HepG2 (cell line): Measurements from ENCODE around the gene TRIM25. TPM values are rescaled to one million over a fixed set of nuclear protein-coding genes. Genes with fewer than 3 reads are reported as not detected.

Experiments used
- AHR ChIP-seq: IDR thresholded peaks from 2 replicates; pipeline ENCODE4 v1.6.1; 2018; ENCODE audit warnings: missing genetic modification reagents, missing compliant biosample characterization
- BHLHE40 ChIP-seq: IDR thresholded peaks from 2 replicates; pipeline ENCODE4 v1.6.1; 2011; ENCODE audit warnings: low read length, improper control_type of control experiment
- CHD4 ChIP-seq: fragments of 200-600 bp; sonication (generic); IDR thresholded peaks from 2 replicates; pipeline ENCODE4 v1.7.0; 2017; ENCODE audit warnings: mild to moderate bottlenecking, low read length, borderline replicate concordance
- HMGA1 ChIP-seq: sonication (generic); formaldehyde crosslinking; conservative IDR thresholded peaks from 2 replicates; pipeline ENCODE4 v1.4.0; 2020; ENCODE audit warnings: missing genetic modification reagents
- IKZF4 ChIP-seq: sonication (generic); formaldehyde crosslinking; IDR thresholded peaks from 2 replicates; pipeline ENCODE4 v1.5.1; 2020; ENCODE audit warnings: borderline replicate concordance, mild to moderate bottlenecking, low read depth, missing genetic modification reagents; ENCODE audit errors: not compliant biosample characterization
- JUN ChIP-seq: sonication (generic); formaldehyde crosslinking; IDR thresholded peaks from 2 replicates; pipeline ENCODE4 v1.4.0; 2020; ENCODE audit warnings: mild to moderate bottlenecking, missing genetic modification reagents
- MBNL3 ChIP-seq: fragments of 250-450 bp; sonication (Bioruptor Pico); conservative IDR thresholded peaks from 2 replicates; pipeline ENCODE4 v1.8.0; 2022; ENCODE audit warnings: mild to moderate bottlenecking, inconsistent platforms
- MYC ChIP-seq: sonication (generic); formaldehyde crosslinking; IDR thresholded peaks from 2 replicates; pipeline ENCODE4 v1.9.0; 2021; ENCODE audit warnings: missing genetic modification reagents, borderline replicate concordance
- RFXANK ChIP-seq: IDR thresholded peaks from 2 replicates; pipeline ENCODE4 v1.6.1; 2016
- ZFP91 ChIP-seq: sonication (generic); formaldehyde crosslinking; IDR thresholded peaks from 2 replicates; pipeline ENCODE4 v1.9.0; 2022; ENCODE audit warnings: missing genetic modification reagents, mild to moderate bottlenecking, borderline replicate concordance
- ZNF20 ChIP-seq: sonication (generic); formaldehyde crosslinking; IDR thresholded peaks from 2 replicates; pipeline ENCODE4 v1.4.0; 2020; ENCODE audit warnings: mild to moderate bottlenecking, moderate library complexity, missing genetic modification reagents
- ZNF251 ChIP-seq: sonication (generic); formaldehyde crosslinking; IDR thresholded peaks from 2 replicates; pipeline ENCODE4 v1.9.0; 2021; ENCODE audit warnings: mild to moderate bottlenecking, missing genetic modification reagents
- ZNF274 ChIP-seq: sonication (generic); formaldehyde crosslinking; IDR thresholded peaks from 2 replicates; pipeline ENCODE4 v1.5.1; 2020; ENCODE audit warnings: mild to moderate bottlenecking, missing genetic modification reagents
- ZNF30 ChIP-seq: sonication (generic); formaldehyde crosslinking; IDR thresholded peaks from 2 replicates; pipeline ENCODE4 v1.5.0; 2020; ENCODE audit warnings: mild to moderate bottlenecking, missing genetic modification reagents
- ZNF407 ChIP-seq: sonication (generic); formaldehyde crosslinking; IDR thresholded peaks from one replicate; pipeline ENCODE4 v1.5.1; 2020; ENCODE audit warnings: mild to moderate bottlenecking, missing genetic modification reagents; ENCODE audit errors: not compliant biosample characterization
- polyA plus RNA-seq, 8 experiments: library from polyadenylated mRNA; depleted of rRNA in 3 of 8; stranded (reverse) in 7 of 8; unstranded in 1 of 8; fragments of >200 nt; fragmentation: Illumina TruSeq in 4 of 8; extraction: Trizol in 4 of 8; gene quantifications; 2 replicates each; pipeline versions ENCODE4 v1.2.1 to v1.2.3, GENCODE V29; 2011 to 2016; ENCODE audit warnings: low read depth in 4 of 8, missing spikeins in 1 of 8, mixed read lengths in 1 of 8; ENCODE audit not compliant: insufficient read depth in 1 of 8
- total RNA-seq, 5 experiments: library from RNA; depleted of rRNA; stranded (reverse); fragments of >200 nt; fragmentation: Illumina TruSeq; extraction: Trizol; gene quantifications; 2 replicates each; pipeline ENCODE4 v1.2.3, GENCODE V29; 2016; ENCODE audit warnings: low read depth in 1 of 5
- TF ChIP-seq, protein P1 (sequence below): sonication (generic); formaldehyde crosslinking; IDR thresholded peaks from 2 replicates; pipeline ENCODE4 v1.4.0; 2020; ENCODE audit warnings: missing genetic modification reagents
- TF ChIP-seq, protein P2 (sequence below): sonication (generic); formaldehyde crosslinking; IDR thresholded peaks from 2 replicates; pipeline ENCODE4 v1.5.0; 2020; ENCODE audit warnings: missing genetic modification reagents

The TRIM25 gene
- total and polyA plus RNA-seq, 2 of the 13 experiments (the other 11 are each of a cell fraction or from before 2014, with no cell fraction given), result 30.8 to 42.2 TPM

- TF ChIP-seq ZNF407 (CRISPR knock-in tag), result peak; percentile 91
- 0 out of 2 replicates have a peak, but pooled peaks have one; percentile 57 for TF ChIP-seq ZNF20 (CRISPR knock-in tag)
- peak; percentile 91; the same call in 1 of the 2 replicates for TF ChIP-seq ZNF274 (CRISPR knock-in tag)
- no peak for TF ChIP-seq ZNF30 (CRISPR knock-in tag)
- no peak for TF ChIP-seq ZNF251 (CRISPR knock-in tag)
- peak; percentile 93; the same call in 1 of the 2 replicates for TF ChIP-seq MYC (CRISPR knock-in tag)
- peak; percentile 90 for TF ChIP-seq ZFP91
- TF ChIP-seq CHD4, result no peak
- TF ChIP-seq, protein P1, sequence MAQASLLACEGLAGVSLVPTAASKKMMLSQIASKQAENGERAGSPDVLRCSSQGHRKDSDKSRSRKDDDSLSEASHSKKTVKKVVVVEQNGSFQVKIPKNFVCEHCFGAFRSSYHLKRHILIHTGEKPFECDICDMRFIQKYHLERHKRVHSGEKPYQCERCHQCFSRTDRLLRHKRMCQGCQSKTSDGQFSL (CRISPR knock-in tag), result peak; percentile 90
- TF ChIP-seq AHR (CRISPR knock-in tag), result peak; percentile 80; the same call in 1 of the 2 replicates
- no peak for TF ChIP-seq RFXANK
- TF ChIP-seq, protein P2, sequence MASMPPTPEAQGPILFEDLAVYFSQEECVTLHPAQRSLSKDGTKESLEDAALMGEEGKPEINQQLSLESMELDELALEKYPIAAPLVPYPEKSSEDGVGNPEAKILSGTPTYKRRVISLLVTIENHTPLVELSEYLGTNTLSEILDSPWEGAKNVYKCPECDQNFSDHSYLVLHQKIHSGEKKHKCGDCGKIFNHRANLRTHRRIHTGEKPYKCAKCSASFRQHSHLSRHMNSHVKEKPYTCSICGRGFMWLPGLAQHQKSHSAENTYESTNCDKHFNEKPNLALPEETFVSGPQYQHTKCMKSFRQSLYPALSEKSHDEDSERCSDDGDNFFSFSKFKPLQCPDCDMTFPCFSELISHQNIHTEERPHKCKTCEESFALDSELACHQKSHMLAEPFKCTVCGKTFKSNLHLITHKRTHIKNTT, result no peak
- peak; percentile 76 for TF ChIP-seq IKZF4 (CRISPR knock-in tag)
- TF ChIP-seq MBNL3 (CRISPR knock-in tag), result no peak
- peak; percentile 73 for TF ChIP-seq BHLHE40
- TF ChIP-seq JUN (CRISPR knock-in tag), result peak; percentile 59; the same call in 1 of the 2 replicates
- no peak for TF ChIP-seq HMGA1 (CRISPR knock-in tag)
Observed at GRCh38 chr17:56960596-56961538, 47.0 kb upstream of the TRIM25 start, which contains the start of gene COIL (continued).
